Frontal cortex (tissue), 4 donors: ENCODE measurements around the gene C15orf39. TPM values are rescaled to one million over a fixed set of nuclear protein-coding genes. Genes with fewer than 3 reads are reported as not detected.
"Not testable (repeated sequence)": the region's sequence is repeated elsewhere in the genome, so short reads cannot be mapped to it uniquely, and the experiment has no call there.

Experiments
- DNase-seq, 2 donors: peaks; one replicate each; pipeline ENCODE4 v3.0.0; 2012; ENCODE audit warnings: low spot score in 2 of 2
- FAIRE-seq: peaks from 2 replicates; lab custom pipeline; 2012; peaks lifted over from hg19 to GRCh38; lab: Jason Lieb, UNC
- total RNA-seq: library from RNA; depleted of rRNA; stranded (reverse); fragments of >200 nt; gene quantifications from one replicate; pipeline ENCODE4 v1.2.3, GENCODE V29; 2014
- donor health status: control.
- donor health status: control.
- donor health status: control.

The C15orf39 gene
- total RNA-seq: 0.41 TPM

DNA sequence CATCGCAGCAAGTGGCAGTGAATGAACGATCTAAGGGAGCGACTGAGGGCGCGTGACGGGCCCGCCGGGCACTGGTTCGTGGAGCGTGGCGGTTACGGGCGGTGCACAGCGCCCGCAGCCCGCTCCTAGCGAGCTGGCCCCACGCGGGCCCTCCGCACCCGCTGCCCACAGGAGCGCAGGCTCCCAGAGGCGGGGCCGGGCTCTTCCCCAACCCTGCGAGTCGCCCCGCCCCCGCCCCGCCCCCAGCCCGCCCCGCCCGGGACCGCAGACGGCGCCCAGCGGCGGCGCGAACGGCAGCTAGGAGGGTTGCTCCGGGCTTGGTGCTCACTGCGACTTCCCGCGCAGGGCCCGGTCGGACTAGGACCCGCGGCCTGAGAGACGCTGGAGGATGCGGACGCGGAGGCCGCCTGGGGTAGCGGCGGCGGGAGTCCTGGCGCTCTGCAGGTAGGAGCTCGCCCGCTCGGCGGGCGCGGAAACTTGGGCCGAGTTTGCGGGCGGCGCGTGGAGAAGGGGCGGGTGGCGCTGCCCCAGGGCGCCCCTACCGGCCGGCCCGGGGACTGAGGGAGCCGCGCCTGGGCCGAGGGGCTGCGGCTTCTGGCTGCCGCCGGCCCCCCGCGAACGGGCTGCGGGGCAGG is at the start of gene C15orf39:
Gene C15orf39 (plus strand): TSS at position 267 of the 635 bp plus-strand sequence. CDS start 4,167 bp downstream, outside the sequence.
- FAIRE-seq (no peak), DNase-seq (peak; percentile 93 to 94)

- no peak for DNase-seq
- no peak for FAIRE-seq
Observed at GRCh38 chr15:75152382-75153079, 49.2 kb upstream of the C15orf39 start.

DNA sequence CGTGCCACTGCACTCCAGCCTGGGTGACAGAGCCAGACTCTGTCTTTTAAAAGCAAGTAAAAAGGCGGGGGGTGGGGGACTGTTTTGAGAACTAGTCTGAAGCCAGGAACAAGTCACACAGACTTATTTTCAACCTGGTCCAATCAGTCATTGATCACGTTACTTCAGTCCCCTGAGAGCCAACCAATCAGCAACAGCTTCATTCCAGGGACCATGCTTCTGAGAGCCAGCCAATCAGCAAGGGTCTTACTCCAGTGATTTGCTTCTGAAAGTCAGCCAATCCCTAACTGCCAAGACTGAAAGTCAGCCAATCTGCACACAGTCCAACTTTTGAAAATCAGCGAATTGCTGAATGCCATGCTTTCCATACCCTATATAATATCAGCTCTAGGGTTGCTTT is 48.6 kb upstream of the C15orf39 start:
- DNase-seq (no peak), FAIRE-seq (no peak)

GRCh38 chr15:75153565-75154276 is 48.0 kb upstream of the C15orf39 start:
- FAIRE-seq (no peak), DNase-seq (no peak)

GRCh38 chr15:75154461-75155062 is 47.1 kb upstream of the C15orf39 start:
- DNase-seq: no peak
- no peak for FAIRE-seq

DNA sequence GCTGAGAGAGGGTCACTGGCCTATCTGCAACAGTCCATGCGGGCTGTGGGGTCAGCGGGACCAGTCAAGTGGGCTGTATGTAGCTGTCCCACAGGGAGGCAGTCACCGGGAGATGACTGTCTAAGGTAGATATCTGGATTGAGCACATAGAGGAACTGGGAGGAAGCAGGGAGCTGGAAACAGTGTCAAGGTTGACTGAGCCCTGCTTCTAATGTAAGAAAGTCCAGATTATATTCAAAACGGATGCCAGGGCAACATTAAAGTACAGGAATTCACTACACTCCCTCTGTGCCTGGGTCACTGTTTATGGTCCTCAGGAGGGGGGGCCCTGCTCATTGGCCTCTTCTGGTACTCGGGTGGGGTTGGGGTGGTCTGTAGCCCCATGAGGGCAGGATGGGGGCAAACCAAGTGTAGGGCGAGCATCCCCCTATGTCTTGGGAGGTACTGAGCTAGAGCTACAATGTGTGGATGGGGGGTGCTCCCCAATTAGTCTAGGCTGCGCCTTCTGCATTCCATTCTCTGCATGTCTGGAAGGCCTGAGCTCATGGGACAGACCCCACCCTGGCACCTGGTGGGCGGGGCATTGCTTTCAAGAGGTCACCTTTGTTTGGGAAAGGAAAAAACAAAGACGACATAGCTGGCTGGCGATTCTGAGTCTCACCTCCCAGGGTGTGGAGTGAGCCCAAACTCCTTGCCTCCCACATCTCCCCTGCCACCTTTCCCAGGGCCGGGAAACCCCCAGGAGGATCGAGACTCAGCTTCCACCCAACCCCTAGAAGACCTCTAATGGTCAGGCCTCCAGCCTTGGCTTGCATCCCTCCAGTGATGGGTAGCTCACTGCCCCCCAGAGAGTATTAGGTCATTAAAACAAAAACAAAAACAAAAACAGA is 45.1 kb upstream of the C15orf39 start:
- no peak for FAIRE-seq

DNA sequence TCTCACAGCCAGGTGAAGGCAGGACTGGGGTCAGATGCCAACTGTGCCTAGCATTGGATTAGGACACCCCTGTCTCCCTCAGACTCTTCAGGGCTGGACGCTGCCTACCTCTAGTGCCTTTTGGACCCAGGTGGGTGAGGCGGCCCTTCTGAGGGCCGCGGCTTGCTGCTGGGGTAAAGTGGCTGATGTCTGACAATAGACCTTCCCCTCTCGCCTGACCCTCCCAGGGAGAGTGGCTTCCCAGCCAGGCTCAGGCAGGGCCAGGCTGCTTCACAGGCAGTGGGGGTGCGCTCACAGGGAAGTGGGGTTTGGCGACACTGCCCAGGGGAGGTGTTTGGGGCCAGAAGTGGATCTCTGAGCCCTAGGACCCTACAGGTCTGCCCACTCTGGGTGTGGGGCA is 43.3 kb upstream of the C15orf39 start:
- no peak for FAIRE-seq
- DNase-seq: no peak

More for the DNA sequence above, 45.1 kb upstream of the C15orf39 start:
- DNase-seq: no peak

GRCh38 chr15:75159244-75159643 is 42.4 kb upstream of the C15orf39 start:
- no peak for DNase-seq
- no peak for FAIRE-seq

GRCh38 chr15:75161106-75161916 is 40.4 kb upstream of the C15orf39 start:
- DNase-seq (no peak), FAIRE-seq (no peak)

DNA sequence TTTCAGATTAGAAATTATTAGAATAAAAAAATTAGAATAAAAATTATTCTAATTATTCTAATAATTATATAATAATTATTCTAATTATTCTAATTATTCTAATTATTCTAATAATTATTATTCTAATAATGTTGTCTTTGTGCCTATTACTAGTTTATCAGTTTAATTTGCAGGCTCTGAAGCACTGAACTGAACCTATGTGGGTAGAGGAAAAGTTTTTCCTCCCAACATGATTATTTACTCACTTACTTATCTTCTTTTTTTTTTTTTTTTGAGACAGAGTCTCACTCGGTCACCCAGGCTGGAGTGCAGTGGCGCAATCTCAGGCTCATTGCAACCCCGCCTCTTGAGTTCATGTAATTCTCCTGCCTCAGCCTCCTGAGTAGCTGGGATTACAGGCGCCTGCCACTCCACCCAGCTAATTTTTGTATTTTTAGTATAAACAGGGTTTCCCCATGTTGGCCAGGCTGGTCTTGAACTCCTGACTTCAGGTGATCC is 39.7 kb upstream of the C15orf39 start:
- no peak for DNase-seq
- FAIRE-seq: no peak

DNA sequence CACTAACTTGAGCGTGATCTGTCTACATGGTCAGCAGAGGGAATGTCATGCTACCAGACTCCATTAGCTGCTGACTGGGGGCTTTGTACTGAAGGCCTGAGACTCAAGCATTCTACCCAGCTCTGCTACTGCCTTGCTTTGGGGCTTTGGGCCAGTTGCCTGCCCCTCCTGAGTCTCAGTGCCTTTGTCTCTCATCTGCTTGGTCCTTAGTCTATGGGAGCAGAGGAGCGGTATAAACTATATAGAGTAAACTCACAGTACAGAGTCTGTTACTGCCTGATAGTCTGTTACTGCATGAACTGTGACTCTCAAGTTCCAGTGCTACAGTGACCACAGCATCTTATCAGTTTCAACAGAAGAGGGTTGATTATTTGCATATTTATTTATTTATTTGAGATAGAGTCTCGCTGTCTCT is 38.5 kb upstream of the C15orf39 start:
- DNase-seq (no peak), FAIRE-seq (no peak)

- no peak for DNase-seq
- no peak for FAIRE-seq
Observed at GRCh38 chr15:75164625-75165350, 36.9 kb upstream of the C15orf39 start.

GRCh38 chr15:75166489-75167063 is 35.1 kb upstream of the C15orf39 start:
- not testable (repeated sequence) for FAIRE-seq

GRCh38 chr15:75167588-75168350 is 33.9 kb upstream of the C15orf39 start:
- FAIRE-seq: no peak
- no peak for DNase-seq

More at GRCh38 chr15:75166489-75167063, 35.1 kb upstream of the C15orf39 start:
- not testable (repeated sequence) for DNase-seq

DNA sequence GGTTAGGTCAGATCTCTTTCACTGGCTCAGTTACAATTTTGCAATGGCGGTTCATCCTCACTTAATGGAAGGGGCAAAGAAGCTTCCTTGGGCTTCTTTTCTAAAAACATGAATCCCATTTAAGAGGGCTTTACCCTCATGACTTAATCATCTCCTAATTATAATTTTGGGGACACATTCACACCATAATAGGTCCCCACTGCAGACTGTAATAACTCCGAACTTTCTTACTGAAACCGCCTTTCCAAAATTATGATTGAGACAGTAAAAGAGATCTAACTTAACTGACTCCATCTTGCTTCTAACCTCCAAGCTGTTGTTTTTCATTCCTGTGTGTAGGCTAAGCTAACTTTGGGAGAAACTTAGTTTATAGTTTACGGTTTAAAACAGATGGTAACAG is 33.3 kb upstream of the C15orf39 start:
- FAIRE-seq (no peak), DNase-seq (no peak)

DNA sequence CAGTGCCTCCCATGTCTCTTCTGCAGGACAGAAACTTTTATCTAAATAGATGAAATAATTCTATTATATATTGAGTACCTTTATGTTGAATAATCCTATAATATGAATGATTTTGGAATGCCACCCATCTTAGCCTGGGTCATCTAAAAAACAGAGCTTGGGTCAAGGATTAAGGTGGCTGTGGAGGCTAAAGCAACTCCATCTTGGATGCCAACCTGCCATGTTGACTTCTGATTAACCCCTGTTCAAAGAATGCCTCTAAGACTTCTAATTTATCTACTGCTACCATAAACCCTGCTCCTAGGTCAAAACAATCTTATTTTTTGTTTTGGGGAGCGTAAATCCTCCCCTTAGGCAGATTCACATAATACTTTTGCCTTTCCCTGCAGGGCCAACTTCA is 31.5 kb upstream of the C15orf39 start:
- FAIRE-seq (no peak), DNase-seq (no peak)
